K562 (cell line): Measurements from ENCODE around the gene PSMD8. TPM values are rescaled to one million over a fixed set of nuclear protein-coding genes. Genes with fewer than 3 reads are reported as not detected.

Experiments used
- ASH1L ChIP-seq: fragments of 450-650 bp; IDR thresholded peaks from 2 replicates; pipeline ENCODE4 v1.6.1; 2018; ENCODE audit warnings: borderline replicate concordance, mild to moderate bottlenecking, low read depth; ENCODE audit not compliant: partially characterized antibody
- BCLAF1 ChIP-seq, 2 experiments: fragments of 450-650 bp in 1 of 2; IDR thresholded peaks; 2 replicates each; pipeline ENCODE4 v1.6.1; 2011 to 2017; ENCODE audit warnings: low read depth in 2 of 2, antibody characterized with exemption in 1 of 2, borderline replicate concordance in 1 of 2, low read length in 1 of 2, mild to moderate bottlenecking in 1 of 2, mixed read lengths in 1 of 2; ENCODE audit not compliant: control insufficient read depth in 1 of 2
- CSDE1 ChIP-seq, 2 experiments: fragments of 450-650 bp; IDR thresholded peaks; 2 replicates each; pipeline ENCODE4 v1.6.1; 2016; ENCODE audit warnings: mild to moderate bottlenecking in 1 of 2
- EZH2 ChIP-seq: IDR thresholded peaks from 2 replicates; pipeline ENCODE4 v1.6.1; 2012; ENCODE audit warnings: low read depth, mild to moderate bottlenecking, inconsistent platforms, low read length, borderline replicate concordance
- GATAD2A ChIP-seq: fragments of 450-650 bp; IDR thresholded peaks from 2 replicates; pipeline ENCODE4 v1.6.1; 2017
- GTF2F1 ChIP-seq: IDR thresholded peaks from 2 replicates; pipeline ENCODE4 v1.6.1; 2011; ENCODE audit warnings: low read depth, low read length, improper control_type of control experiment
- HDAC2 ChIP-seq: fragments of 450-650 bp; IDR thresholded peaks from 2 replicates; pipeline ENCODE4 v1.6.1; 2016; ENCODE audit warnings: mild to moderate bottlenecking
- HMG20B ChIP-seq: fragments of 250-450 bp; sonication (Bioruptor Pico); IDR thresholded peaks from 2 replicates; pipeline ENCODE4 v1.5.0; 2021; ENCODE audit warnings: mild to moderate bottlenecking
- HOXB6 ChIP-seq: fragments of 250-450 bp; sonication (Bioruptor Pico); IDR thresholded peaks from 2 replicates; pipeline ENCODE4 v1.5.1; 2022; ENCODE audit warnings: mild to moderate bottlenecking, borderline replicate concordance
- KLF13 ChIP-seq: fragments of 450-650 bp; IDR thresholded peaks from 2 replicates; pipeline ENCODE4 v1.6.1; 2016; ENCODE audit warnings: missing genetic modification characterization, low read depth, mild to moderate bottlenecking, missing compliant biosample characterization, moderate library complexity, borderline replicate concordance
- PBX2 ChIP-seq, 2 experiments: IDR thresholded peaks in 1 of 2; conservative IDR thresholded peaks in 1 of 2; 2 replicates each; pipeline ENCODE4 v1.6.1; 2016; ENCODE audit warnings: low read depth in 2 of 2, mild to moderate bottlenecking in 1 of 2, missing compliant biosample characterization in 1 of 2, missing genetic modification characterization in 1 of 2, moderate library complexity in 1 of 2
- RBM14 ChIP-seq: fragments of 200-400 bp; formaldehyde crosslinking; IDR thresholded peaks from 2 replicates; pipeline ENCODE4 v1.6.1; 2018; ENCODE audit warnings: low read depth, mild to moderate bottlenecking, low read length, moderate library complexity, borderline replicate concordance; ENCODE audit not compliant: insufficient read depth
- SMAD4 ChIP-seq: fragments of 250-450 bp; sonication (Bioruptor Pico); conservative IDR thresholded peaks from 2 replicates; pipeline ENCODE4 v1.8.0; 2021; ENCODE audit warnings: inconsistent platforms, mild to moderate bottlenecking, moderate library complexity
- TAF9B ChIP-seq: fragments of 450-650 bp; IDR thresholded peaks from 2 replicates; pipeline ENCODE4 v1.6.1; 2018; ENCODE audit warnings: mild to moderate bottlenecking; ENCODE audit not compliant: partially characterized antibody
- THAP12 ChIP-seq: fragments of 250-450 bp; sonication (Bioruptor Pico); IDR thresholded peaks from 2 replicates; pipeline ENCODE4 v1.9.0; 2021; ENCODE audit warnings: mild to moderate bottlenecking, inconsistent platforms
- THRAP3 ChIP-seq: fragments of 450-650 bp; IDR thresholded peaks from 2 replicates; pipeline ENCODE4 v1.6.1; 2016; ENCODE audit warnings: mild to moderate bottlenecking, inconsistent platforms, borderline replicate concordance
- TOE1 ChIP-seq, 2 experiments: fragments of 450-650 bp in 1 of 2; sonication (generic) in 1 of 2; formaldehyde crosslinking in 1 of 2; IDR thresholded peaks; 2 replicates each; pipeline versions ENCODE4 v1.7.1 to v1.8.0; 2016 to 2022; ENCODE audit warnings: borderline replicate concordance in 2 of 2, mild to moderate bottlenecking in 2 of 2, antibody characterized with exemption in 1 of 2, inconsistent platforms in 1 of 2, low read depth in 1 of 2, missing genetic modification reagents in 1 of 2, moderate library complexity in 1 of 2
- XRCC3 ChIP-seq: fragments of 450-650 bp; IDR thresholded peaks from 2 replicates; pipeline ENCODE4 v1.6.1; 2017; ENCODE audit warnings: mild to moderate bottlenecking, moderate library complexity
- ZNF561 ChIP-seq: fragments of 450-650 bp; formaldehyde crosslinking; conservative IDR thresholded peaks from 2 replicates; pipeline ENCODE4 v1.4.0; 2020; ENCODE audit warnings: mild to moderate bottlenecking, moderate library complexity
- polyA plus RNA-seq, 8 experiments: library from polyadenylated mRNA; depleted of rRNA in 4 of 8; stranded (reverse) in 5 of 8; unstranded in 3 of 8; fragments of >200 nt; fragmentation: Nextera tagmentation in 2 of 8; fragmentation: Illumina TruSeq in 1 of 8; extraction: Ambion mirVana in 2 of 8; extraction: Trizol in 1 of 8; gene quantifications; 2 replicates each; pipeline versions ENCODE4 v1.2.1 to v1.2.3, GENCODE V29; 2011 to 2014; ENCODE audit warnings: inconsistent platforms in 1 of 8, missing spikeins in 1 of 8
- total RNA-seq, 7 experiments: library from RNA; depleted of rRNA in 6 of 7; stranded (reverse); fragments of >200 nt in 6 of 7; fragmentation: Illumina TruSeq in 2 of 7; extraction: Trizol in 2 of 7; gene quantifications; 2 replicates each; pipeline versions ENCODE4 v1.2.1 to v1.2.3, GENCODE V29; 2011 to 2021; ENCODE audit warnings: low replicate concordance in 1 of 7

The PSMD8 gene
- total and polyA plus RNA-seq, 9 of the 15 experiments (the other 6 are each of a cell fraction or from before 2014, with no cell fraction given): 130 to 583 (median 315) TPM

GRCh38 chr19:38335949-38336637 is 38.3 kb upstream of the PSMD8 start (continued):
- no peak for TF ChIP-seq HOXB6 (CRISPR knock-in tag)
- no peak for TF ChIP-seq GTF2F1
- TF ChIP-seq BCLAF1 (IDR thresholded peaks at IDR 0.05; ENCODE audit: borderline replicate concordance in 1 of 2, control insufficient read depth in 1 of 2, low read depth in 2 of 2, low read length in 1 of 2): no peak
- no peak for TF ChIP-seq SMAD4 (CRISPR knock-in tag)
- TF ChIP-seq XRCC3: no peak
- no peak for TF ChIP-seq PBX2 (CRISPR knock-in tag; IDR thresholded peaks at IDR 0.05; ENCODE audit: low read depth)
- TF ChIP-seq PBX2 (tag; conservative IDR thresholded peaks at IDR 0.05; ENCODE audit: low read depth): no peak
- no peak for TF ChIP-seq HMG20B (CRISPR knock-in tag)
- peak; percentile 36 for TF ChIP-seq TOE1 (IDR thresholded peaks at IDR 0.05; ENCODE audit: borderline replicate concordance)
- TF ChIP-seq TOE1 (CRISPR knock-in tag; IDR thresholded peaks at IDR 0.05; ENCODE audit: borderline replicate concordance, low read depth): no peak
- TF ChIP-seq GATAD2A: peak; percentile 61; the same call in 1 of the 2 replicates
- TF ChIP-seq CSDE1 (IDR thresholded peaks at IDR 0.05): no peak
- TF ChIP-seq HDAC2: 0 out of 2 replicates have a peak, but pooled peaks have one; percentile 12
- no peak for TF ChIP-seq TAF9B
- no peak for TF ChIP-seq THRAP3
- no peak for TF ChIP-seq RBM14
- no peak for TF ChIP-seq KLF13
- no peak for TF ChIP-seq EZH2
- no peak for TF ChIP-seq THAP12 (CRISPR knock-in tag)
- peak; percentile 12 for TF ChIP-seq ASH1L
- no peak for TF ChIP-seq ZNF561 (CRISPR knock-in tag)
